HepG2 (cell line): ENCODE measurements around the gene SLC6A12. TPM values are rescaled to one million over a fixed set of nuclear protein-coding genes. Genes with fewer than 3 reads are reported as not detected.
A peak's percentile ranks its signal among the peaks of the same experiment; 100 is the strongest.

Experiments used
- FOSL1 ChIP-seq: sonication (generic); formaldehyde crosslinking; IDR thresholded peaks from 2 replicates; pipeline ENCODE4 v1.9.0; 2021; ENCODE audit warnings: missing genetic modification reagents, borderline replicate concordance
- JUNB ChIP-seq: sonication (generic); formaldehyde crosslinking; IDR thresholded peaks from 2 replicates; pipeline ENCODE4 v1.8.0; 2022; ENCODE audit warnings: missing genetic modification reagents, mild to moderate bottlenecking, borderline replicate concordance
- MAFK ChIP-seq, 2 experiments: IDR thresholded peaks in 1 of 2; conservative IDR thresholded peaks in 1 of 2; 2 replicates each; pipeline ENCODE4 v1.6.1; 2011; ENCODE audit warnings: improper control_type of control experiment in 2 of 2, low read length in 2 of 2
- NCOA2 ChIP-seq: sonication (generic); formaldehyde crosslinking; IDR thresholded peaks from 2 replicates; pipeline ENCODE4 v1.8.0; 2022; ENCODE audit warnings: inconsistent platforms
- PHF21A ChIP-seq: sonication (generic); formaldehyde crosslinking; IDR thresholded peaks from 2 replicates; pipeline ENCODE4 v1.5.0; 2020; ENCODE audit warnings: mild to moderate bottlenecking, missing genetic modification reagents
- ZBTB20 ChIP-seq: sonication (generic); formaldehyde crosslinking; IDR thresholded peaks from 2 replicates; pipeline ENCODE4 v1.8.1; 2023; ENCODE audit warnings: missing genetic modification reagents, low read depth, mild to moderate bottlenecking, borderline replicate concordance
- ZNF17 ChIP-seq: sonication (generic); formaldehyde crosslinking; IDR thresholded peaks from 2 replicates; pipeline ENCODE4 v1.5.0; 2020; ENCODE audit warnings: mild to moderate bottlenecking, missing genetic modification reagents
- ZNF343 ChIP-seq: sonication (generic); formaldehyde crosslinking; IDR thresholded peaks from 2 replicates; pipeline ENCODE4 v1.4.0; 2020; ENCODE audit warnings: mild to moderate bottlenecking, missing genetic modification reagents
- ZNF382 ChIP-seq: sonication (generic); formaldehyde crosslinking; IDR thresholded peaks from 2 replicates; pipeline ENCODE4 v1.5.0; 2020; ENCODE audit warnings: missing genetic modification reagents, mild to moderate bottlenecking, borderline replicate concordance
- ZNF510 ChIP-seq: sonication (generic); formaldehyde crosslinking; IDR thresholded peaks from 2 replicates; pipeline ENCODE4 v1.4.0; 2020; ENCODE audit warnings: low read depth, mild to moderate bottlenecking, missing genetic modification reagents
- polyA plus RNA-seq, 8 experiments: library from polyadenylated mRNA; depleted of rRNA in 3 of 8; stranded (reverse) in 7 of 8; unstranded in 1 of 8; fragments of >200 nt; fragmentation: Illumina TruSeq in 4 of 8; extraction: Trizol in 4 of 8; gene quantifications; 2 replicates each; pipeline versions ENCODE4 v1.2.1 to v1.2.3, GENCODE V29; 2011 to 2016; ENCODE audit warnings: low read depth in 4 of 8, missing spikeins in 1 of 8, mixed read lengths in 1 of 8; ENCODE audit not compliant: insufficient read depth in 1 of 8
- total RNA-seq, 5 experiments: library from RNA; depleted of rRNA; stranded (reverse); fragments of >200 nt; fragmentation: Illumina TruSeq; extraction: Trizol; gene quantifications; 2 replicates each; pipeline ENCODE4 v1.2.3, GENCODE V29; 2016; ENCODE audit warnings: low read depth in 1 of 5
- TF ChIP-seq, protein P1 (sequence below): sonication (generic); formaldehyde crosslinking; IDR thresholded peaks from 2 replicates; pipeline ENCODE4 v1.4.0; 2020; ENCODE audit warnings: mild to moderate bottlenecking, missing genetic modification reagents
- TF ChIP-seq, protein P2 (sequence below): sonication (generic); formaldehyde crosslinking; conservative IDR thresholded peaks from 2 replicates; pipeline ENCODE4 v1.8.0; 2022; ENCODE audit warnings: missing genetic modification reagents
- TF ChIP-seq, protein P3 (sequence below): sonication (generic); formaldehyde crosslinking; IDR thresholded peaks from 2 replicates; pipeline ENCODE4 v1.4.0; 2020; ENCODE audit warnings: missing genetic modification reagents, borderline replicate concordance
- TF ChIP-seq, protein P4 (sequence below): sonication (generic); formaldehyde crosslinking; IDR thresholded peaks from 2 replicates; pipeline ENCODE4 v1.5.0; 2020; ENCODE audit warnings: missing genetic modification reagents, mild to moderate bottlenecking, borderline replicate concordance

The SLC6A12 gene
- total and polyA plus RNA-seq, 2 of the 13 experiments (the other 11 are each of a cell fraction or from before 2014, with no cell fraction given), result 3.7 to 18.8 TPM

DNA sequence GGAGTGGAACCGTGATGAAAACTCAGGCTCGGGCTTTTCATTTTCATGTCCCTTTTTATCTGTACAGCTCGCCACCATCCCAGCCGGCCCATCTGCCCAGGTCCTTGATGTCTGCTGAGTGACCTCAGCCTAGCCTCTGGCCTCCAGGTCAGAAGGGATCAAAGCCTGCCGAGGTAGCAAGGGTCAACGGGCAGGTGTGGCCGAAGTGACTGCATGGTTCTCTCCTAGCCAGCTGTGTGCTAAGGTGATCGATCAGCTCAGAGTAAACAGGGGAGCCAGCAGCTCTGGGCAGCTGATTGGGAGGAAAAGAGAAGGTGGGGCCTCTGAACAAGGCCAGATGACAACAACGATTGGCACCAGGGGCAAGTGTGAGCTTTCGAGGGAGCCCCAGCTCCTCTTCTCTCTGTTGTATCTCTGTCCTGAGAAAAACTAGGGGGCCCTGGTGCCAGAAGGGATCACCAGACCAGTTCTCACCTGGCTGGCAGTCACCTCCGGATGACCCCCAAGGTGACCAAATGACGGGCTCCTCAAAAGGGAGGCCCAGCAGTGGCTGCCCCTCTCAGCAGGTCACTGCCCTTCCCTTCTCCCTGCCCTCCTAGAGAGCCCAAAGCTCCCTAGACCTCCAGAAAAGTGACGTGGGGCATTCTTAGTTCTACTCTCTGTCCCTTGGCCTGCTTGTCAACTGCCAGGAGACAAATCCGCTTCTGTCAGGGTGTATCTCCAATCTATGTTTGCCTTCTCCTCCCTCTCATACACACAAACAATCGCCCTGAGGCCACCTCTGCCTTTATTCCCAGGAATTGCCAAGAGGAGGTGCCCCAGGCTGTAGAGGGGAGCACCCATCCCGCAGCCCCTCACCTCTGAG is 3.4 kb downstream of the SLC6A12 start (continued):
- TF ChIP-seq, protein P1, sequence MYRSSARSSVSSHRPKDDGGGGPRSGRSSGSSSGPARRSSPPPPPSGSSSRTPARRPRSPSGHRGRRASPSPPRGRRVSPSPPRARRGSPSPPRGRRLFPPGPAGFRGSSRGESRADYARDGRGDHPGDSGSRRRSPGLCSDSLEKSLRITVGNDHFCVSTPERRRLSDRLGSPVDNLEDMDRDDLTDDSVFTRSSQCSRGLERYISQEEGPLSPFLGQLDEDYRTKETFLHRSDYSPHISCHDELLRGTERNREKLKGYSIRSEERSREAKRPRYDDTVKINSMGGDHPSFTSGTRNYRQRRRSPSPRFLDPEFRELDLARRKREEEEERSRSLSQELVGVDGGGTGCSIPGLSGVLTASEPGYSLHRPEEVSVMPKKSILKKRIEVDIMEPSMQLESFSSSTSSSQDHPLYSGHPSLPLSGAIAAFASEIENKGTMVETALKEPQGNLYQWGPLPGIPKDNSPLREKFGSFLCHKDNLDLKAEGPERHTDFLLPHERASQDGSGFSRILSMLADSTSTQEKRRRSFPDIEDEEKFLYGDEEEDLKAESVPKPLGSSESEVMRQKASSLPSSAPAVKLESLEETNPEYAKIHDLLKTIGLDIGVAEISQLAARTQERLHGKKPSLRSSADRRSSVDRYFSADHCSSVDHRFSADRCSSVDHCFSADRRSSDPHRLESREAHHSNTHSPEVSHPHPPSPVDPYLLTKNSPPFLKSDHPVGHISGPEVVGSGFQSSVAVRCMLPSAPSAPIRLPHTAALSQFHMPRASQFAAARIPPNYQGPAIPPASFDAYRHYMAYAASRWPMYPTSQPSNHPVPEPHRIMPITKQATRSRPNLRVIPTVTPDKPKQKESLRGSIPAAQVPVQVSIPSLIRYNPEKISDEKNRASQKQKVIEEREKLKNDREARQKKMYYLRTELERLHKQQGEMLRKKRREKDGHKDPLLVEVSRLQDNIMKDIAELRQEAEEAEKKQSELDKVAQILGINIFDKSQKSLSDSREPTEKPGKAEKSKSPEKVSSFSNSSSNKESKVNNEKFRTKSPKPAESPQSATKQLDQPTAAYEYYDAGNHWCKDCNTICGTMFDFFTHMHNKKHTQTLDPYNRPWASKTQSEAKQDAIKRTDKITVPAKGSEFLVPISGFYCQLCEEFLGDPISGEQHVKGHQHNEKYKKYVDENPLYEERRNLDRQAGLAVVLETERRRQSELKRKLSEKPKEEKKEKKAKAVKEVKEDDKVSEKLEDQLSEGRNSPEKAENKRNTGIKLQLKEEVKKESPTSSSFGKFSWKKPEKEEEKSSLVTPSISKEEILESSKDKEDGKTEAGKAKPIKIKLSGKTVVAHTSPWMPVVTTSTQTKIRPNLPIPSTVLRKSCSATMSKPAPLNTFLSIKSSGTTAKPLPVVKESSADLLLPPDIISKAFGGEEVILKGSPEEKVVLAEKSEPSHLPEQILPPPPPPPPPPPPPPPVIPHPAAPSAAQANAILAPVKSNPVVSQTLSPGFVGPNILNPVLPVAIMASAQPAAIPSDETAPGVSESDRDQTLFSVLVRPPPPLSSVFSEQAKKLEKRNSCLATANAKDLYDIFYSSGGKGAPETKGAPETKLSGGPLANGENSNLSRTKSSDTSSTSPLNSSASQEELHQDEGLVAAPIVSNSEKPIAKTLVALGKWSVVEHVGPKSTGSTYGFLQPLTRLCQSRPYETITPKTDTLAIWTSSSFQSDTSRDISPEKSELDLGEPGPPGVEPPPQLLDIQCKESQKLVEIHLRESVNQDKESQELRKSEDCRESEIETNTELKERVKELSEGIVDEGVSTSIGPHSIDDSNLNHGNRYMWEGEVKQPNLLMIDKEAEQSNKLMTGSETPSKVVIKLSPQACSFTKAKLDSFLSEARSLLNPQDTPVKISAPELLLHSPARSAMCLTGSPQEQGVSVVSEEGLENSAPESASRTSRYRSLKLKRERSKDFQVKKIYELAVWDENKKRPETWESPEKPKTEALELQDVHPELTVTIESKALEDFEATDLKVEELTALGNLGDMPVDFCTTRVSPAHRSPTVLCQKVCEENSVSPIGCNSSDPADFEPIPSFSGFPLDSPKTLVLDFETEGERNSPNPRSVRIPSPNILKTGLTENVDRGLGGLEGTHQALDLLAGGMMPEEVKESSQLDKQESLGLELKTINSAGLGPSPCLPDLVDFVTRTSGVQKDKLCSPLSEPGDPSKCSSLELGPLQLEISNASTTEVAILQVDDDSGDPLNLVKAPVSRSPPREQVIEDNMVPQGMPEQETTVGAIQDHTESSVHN (CRISPR knock-in tag), result peak; percentile 87
- TF ChIP-seq, protein P2, sequence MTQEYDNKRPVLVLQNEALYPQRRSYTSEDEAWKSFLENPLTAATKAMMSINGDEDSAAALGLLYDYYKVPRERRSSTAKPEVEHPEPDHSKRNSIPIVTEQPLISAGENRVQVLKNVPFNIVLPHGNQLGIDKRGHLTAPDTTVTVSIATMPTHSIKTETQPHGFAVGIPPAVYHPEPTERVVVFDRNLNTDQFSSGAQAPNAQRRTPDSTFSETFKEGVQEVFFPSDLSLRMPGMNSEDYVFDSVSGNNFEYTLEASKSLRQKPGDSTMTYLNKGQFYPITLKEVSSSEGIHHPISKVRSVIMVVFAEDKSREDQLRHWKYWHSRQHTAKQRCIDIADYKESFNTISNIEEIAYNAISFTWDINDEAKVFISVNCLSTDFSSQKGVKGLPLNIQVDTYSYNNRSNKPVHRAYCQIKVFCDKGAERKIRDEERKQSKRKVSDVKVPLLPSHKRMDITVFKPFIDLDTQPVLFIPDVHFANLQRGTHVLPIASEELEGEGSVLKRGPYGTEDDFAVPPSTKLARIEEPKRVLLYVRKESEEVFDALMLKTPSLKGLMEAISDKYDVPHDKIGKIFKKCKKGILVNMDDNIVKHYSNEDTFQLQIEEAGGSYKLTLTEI (CRISPR knock-in tag), result no peak
- TF ChIP-seq, protein P3, sequence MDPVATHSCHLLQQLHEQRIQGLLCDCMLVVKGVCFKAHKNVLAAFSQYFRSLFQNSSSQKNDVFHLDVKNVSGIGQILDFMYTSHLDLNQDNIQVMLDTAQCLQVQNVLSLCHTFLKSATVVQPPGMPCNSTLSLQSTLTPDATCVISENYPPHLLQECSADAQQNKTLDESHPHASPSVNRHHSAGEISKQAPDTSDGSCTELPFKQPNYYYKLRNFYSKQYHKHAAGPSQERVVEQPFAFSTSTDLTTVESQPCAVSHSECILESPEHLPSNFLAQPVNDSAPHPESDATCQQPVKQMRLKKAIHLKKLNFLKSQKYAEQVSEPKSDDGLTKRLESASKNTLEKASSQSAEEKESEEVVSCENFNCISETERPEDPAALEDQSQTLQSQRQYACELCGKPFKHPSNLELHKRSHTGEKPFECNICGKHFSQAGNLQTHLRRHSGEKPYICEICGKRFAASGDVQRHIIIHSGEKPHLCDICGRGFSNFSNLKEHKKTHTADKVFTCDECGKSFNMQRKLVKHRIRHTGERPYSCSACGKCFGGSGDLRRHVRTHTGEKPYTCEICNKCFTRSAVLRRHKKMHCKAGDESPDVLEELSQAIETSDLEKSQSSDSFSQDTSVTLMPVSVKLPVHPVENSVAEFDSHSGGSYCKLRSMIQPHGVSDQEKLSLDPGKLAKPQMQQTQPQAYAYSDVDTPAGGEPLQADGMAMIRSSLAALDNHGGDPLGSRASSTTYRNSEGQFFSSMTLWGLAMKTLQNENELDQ (CRISPR knock-in tag), result no peak
- peak; percentile 96 for TF ChIP-seq PHF21A
- TF ChIP-seq ZNF343 (CRISPR knock-in tag), result peak; percentile 73; the same call in 1 of the 2 replicates
- TF ChIP-seq MAFK (conservative IDR thresholded peaks at IDR 0.05 in 1 of 2, IDR thresholded peaks at IDR 0.05 in 1 of 2; ENCODE audit: low read length in 2 of 2), result no peak
- TF ChIP-seq JUNB (CRISPR knock-in tag), result peak; percentile 77; the same call in 1 of the 2 replicates
- TF ChIP-seq NCOA2 (CRISPR knock-in tag), result peak; percentile 96
- peak; percentile 81; the same call in 1 of the 2 replicates for TF ChIP-seq ZBTB20 (CRISPR knock-in tag)
- TF ChIP-seq, protein P4, sequence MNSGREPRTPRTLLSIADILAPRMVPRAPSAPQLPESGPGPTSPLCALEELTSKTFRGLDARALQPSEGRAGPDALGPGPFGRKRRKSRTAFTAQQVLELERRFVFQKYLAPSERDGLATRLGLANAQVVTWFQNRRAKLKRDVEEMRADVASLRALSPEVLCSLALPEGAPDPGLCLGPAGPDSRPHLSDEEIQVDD (CRISPR knock-in tag), result no peak
- no peak for TF ChIP-seq ZNF382 (CRISPR knock-in tag)
- no peak for TF ChIP-seq ZNF17 (CRISPR knock-in tag)
- TF ChIP-seq ZNF510 (CRISPR knock-in tag), result peak; percentile 77; the same call in 1 of the 2 replicates
- 0 out of 2 replicates have a peak, but pooled peaks have one; percentile 14 for TF ChIP-seq FOSL1 (CRISPR knock-in tag)
